Activated CD4-positive, alpha-beta T cell treated with anti-CD3 and anti-CD28 coated beads for 36 hours (primary cell): Measurements from ENCODE around the gene PPP1R1C. TPM values are rescaled to one million over a fixed set of nuclear protein-coding genes. Genes with fewer than 3 reads are reported as not detected.

Experiments used
- ATAC-seq: fragments of 200-7000 bp; cut with Tn5 transposase; one replicate; pipeline ENCODE4 v1.10.0; 2021; ENCODE audit warnings: mild to moderate bottlenecking, moderate library complexity
- CTCF ChIA-PET: fragments of 350-600 bp; sonication (Branson Sonifier 250); formaldehyde crosslinking; loops from one replicate; lab custom pipeline; 2021; ENCODE audit warnings: antibody characterized with exemption; lab: Charles Lee
- POLR2A ChIA-PET: fragments of 350-600 bp; sonication (Branson Sonifier 250); formaldehyde crosslinking; loops from one replicate; lab custom pipeline; 2021; ENCODE audit warnings: antibody characterized with exemption, inconsistent platforms; lab: Charles Lee
- DNase-seq: peaks from one replicate; pipeline ENCODE4 v3.0.0-alpha.2; 2020
- H3K27ac Mint-ChIP-seq: one replicate; pipeline ENCODE4 v1.8.0; 2021; ENCODE audit warnings: mixed read lengths
- H3K27me3 Mint-ChIP-seq: one replicate; pipeline ENCODE4 v1.8.0; 2021; ENCODE audit warnings: mixed read lengths
- H3K36me3 Mint-ChIP-seq: one replicate; pipeline ENCODE4 v1.8.0; 2021; ENCODE audit warnings: low read depth, mixed read lengths
- H3K4me1 Mint-ChIP-seq: one replicate; pipeline ENCODE4 v1.8.0; 2021; ENCODE audit warnings: mixed read lengths
- H3K4me3 Mint-ChIP-seq: one replicate; pipeline ENCODE4 v1.8.0; 2021; ENCODE audit warnings: mild to moderate bottlenecking, moderate library complexity, mixed read lengths
- H3K9me3 Mint-ChIP-seq: one replicate; pipeline ENCODE4 v1.8.0; 2021; ENCODE audit warnings: low read depth, mixed read lengths
- intact Hi-C, 2 experiments: fragments of 100-400 bp; cut with DNase I in 1 of 2; cut with micrococcal nuclease in 1 of 2; formaldehyde crosslinking; loops; one replicate each; pipeline versions ENCODE4 v1.14.2 to v1.15.1; 2022 to 2024; cut with DNase I, micrococcal nuclease
- total RNA-seq, 2 experiments: library from RNA; stranded (reverse); gene quantifications; one replicate each; pipeline ENCODE4 v1.2.3, GENCODE V29; 2021

Gene PPP1R1C
- total RNA-seq, 2 experiments from 2014 or later: not detected

DNA sequence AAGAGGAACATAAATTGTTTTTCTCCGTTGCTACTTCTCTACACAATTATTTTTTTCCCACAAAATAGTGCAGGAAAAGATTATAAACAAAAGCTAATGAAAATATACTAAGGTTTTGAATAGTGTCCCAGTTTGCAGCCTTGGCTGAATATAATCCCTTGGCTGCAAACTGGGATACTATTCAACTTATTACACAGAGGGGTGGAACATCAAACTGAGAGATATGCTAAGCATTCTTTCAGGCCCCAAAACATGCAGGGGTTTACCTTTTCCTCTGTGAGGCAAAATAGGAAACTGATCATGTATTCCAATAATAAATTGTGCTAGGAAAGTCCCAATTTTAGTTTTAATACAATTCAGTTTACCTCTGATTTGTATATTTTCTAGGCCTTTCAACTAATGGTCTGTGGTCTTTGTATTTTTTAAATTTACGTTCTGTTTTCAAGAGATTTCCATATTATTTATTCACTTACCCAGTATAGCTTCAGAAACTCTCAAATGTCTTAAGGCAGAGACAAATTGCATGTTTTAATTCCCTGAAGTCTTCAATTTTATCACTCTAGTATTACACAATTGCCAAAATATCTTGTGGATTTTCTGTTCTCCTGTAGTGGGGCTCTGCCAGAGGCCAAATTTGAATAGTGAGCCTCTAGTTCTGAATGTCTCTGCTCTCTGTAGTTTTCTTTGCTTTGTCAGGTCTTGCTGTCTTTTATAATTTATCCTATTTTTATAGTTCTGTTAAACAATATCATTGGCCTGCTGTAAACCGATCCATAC is 63.9 kb downstream of the PPP1R1C start:
- ATAC-seq (no peak), DNase-seq (no peak)
- Mint-ChIP-seq H3K27me3 (no peaks in the 10 kb centered on the region), H3K36me3 (no peaks in the 10 kb centered on the region), H3K4me1 (no peaks in the 10 kb centered on the region), H3K9me3 (no peaks in the 10 kb centered on the region), H3K4me3 (no peak overlapping the region), H3K27ac (no peak overlapping the region)
- CTCF ChIA-PET: interaction anchor here (1.0 kb wide), 1 partner anchor 28 kb away, joined by 3 read pairs; no protein-coding TSS in a partner anchor
- intact Hi-C loops: no loop called here
- POLR2A ChIA-PET: no interaction called here

DNA sequence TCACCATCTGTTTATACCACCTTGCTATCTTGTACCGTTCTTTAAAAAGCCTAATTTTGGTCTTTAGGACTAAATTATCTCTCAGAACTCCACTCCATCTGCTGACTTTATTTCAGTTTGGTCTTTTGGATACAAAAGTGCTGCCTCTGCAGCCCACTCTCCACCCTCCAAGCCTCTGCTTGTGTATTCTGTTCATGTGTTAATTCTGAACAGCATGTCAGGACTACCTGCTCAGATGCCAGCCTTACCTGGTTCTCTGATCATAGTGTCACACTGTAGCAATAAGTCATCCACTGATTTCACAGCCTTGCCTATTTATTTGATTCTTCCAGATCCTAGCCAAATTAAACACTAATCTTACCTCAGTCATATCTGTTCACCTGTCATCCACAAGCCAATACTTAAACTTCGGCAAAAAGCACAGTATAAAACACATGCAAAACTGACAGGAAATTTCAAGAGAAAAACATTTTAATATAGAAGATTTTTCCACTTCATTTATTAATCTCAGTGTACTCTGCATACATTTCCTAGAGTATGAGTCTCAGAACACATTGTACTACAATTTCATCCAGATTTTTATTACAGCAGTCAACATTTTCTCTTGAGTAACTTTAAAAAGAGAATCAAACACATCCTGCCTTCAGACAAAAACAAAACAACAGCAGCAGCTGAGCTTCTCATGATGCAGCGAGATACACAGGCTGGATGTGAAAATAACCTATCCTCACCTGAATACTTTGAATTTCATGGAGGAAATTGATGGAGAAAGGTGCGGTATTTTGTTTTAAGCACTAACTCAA is 64.9 kb downstream of the PPP1R1C start:
- H3K4me1 Mint-ChIP-seq: no peaks in the 10 kb centered on the region
- H3K27ac Mint-ChIP-seq: no peak overlapping the region
- ChIA-PET POLR2A (no interaction called here), CTCF (no interaction called here)
- H3K9me3 Mint-ChIP-seq: no peaks in the 10 kb centered on the region
- intact Hi-C loops: no loop called here
- peaks cover 1% of the 10 kb centered on the region for H3K27me3 Mint-ChIP-seq
- H3K36me3 Mint-ChIP-seq: no peaks in the 10 kb centered on the region
- no peak overlapping the region for H3K4me3 Mint-ChIP-seq
- DNase-seq (no peak), ATAC-seq (no peak)

DNA sequence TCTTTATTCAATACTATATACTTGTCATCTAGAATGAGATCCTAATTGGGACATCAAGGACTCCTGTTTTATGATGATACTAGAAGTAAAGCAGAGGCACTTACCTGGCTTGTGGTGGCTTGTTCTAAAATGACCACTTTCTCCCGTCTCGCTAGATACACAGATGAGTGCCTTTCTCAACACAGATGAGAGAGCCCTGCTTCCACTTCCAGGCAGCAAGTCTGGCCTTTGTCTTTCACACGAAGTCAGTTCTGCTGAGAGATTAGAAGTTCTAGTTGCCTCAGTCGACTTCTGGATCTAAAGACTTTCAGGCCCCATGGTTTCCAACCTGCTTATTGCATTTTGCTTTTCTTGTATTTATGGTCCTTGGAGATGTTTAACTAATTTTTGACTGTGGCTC is 70.3 kb downstream of the PPP1R1C start:
- no peak overlapping the region for H3K27ac Mint-ChIP-seq
- no peak for DNase-seq
- no peaks in the 10 kb centered on the region for H3K36me3 Mint-ChIP-seq
- intact Hi-C loops: no loop called here
- ATAC-seq: no peak
- H3K4me3 Mint-ChIP-seq: no peak overlapping the region
- POLR2A ChIA-PET: no interaction called here
- no peaks in the 10 kb centered on the region for H3K4me1 Mint-ChIP-seq
- H3K9me3 Mint-ChIP-seq: no peaks in the 10 kb centered on the region
- H3K27me3 Mint-ChIP-seq: peaks cover 4% of the 10 kb centered on the region
- CTCF ChIA-PET: no interaction called here

DNA sequence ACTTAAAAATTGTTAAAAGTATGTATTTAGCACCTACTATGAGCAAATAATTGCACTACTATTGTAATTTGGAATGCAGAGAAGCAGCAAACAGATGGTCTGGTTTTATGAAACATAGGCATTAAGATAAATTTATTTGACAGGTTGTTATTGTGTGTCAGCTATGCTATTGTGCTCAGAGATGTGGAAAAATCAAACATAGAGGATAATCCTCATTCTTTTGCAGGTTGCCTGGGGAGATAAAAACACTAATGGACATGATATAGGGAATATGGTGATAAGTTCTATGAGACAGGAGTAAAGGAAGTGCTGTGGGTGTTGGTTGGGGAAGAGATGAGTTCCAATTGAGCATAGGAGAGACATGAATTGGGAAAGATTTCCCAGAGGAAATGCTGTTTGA is 71.3 kb downstream of the PPP1R1C start:
- CTCF ChIA-PET: no interaction called here
- intact Hi-C loops: no loop called here
- no peak for DNase-seq
- H3K36me3 Mint-ChIP-seq: no peaks in the 10 kb centered on the region
- ATAC-seq: no peak
- no peak overlapping the region for H3K27ac Mint-ChIP-seq
- no peaks in the 10 kb centered on the region for H3K4me1 Mint-ChIP-seq
- POLR2A ChIA-PET: no interaction called here
- H3K4me3 Mint-ChIP-seq: no peak overlapping the region
- H3K27me3 Mint-ChIP-seq: peaks cover 4% of the 10 kb centered on the region
- no peaks in the 10 kb centered on the region for H3K9me3 Mint-ChIP-seq

DNA sequence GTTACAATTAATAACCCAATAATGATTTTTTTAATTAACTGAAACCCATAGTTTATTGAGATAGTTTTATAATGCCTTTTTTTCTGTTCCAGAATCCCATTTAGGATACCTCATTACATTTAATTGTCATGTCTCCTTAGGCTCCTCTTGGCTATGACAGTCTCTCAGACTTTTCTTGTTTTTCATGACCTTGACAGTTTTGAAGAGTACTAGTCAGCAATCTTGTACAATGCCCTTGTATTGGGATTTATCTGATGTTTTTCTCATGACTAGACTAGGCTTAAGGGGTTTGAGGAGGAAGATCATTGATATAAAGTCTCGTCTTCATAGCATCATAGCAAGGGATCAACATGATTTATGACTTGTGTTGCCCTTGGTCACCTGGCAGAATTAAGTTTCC is 72.4 kb downstream of the PPP1R1C start:
- ATAC-seq (no peak), DNase-seq (no peak)
- no peak overlapping the region for H3K4me3 Mint-ChIP-seq
- H3K36me3 Mint-ChIP-seq: no peaks in the 10 kb centered on the region
- intact Hi-C loops: no loop called here
- peaks cover 4% of the 10 kb centered on the region for H3K27me3 Mint-ChIP-seq
- ChIA-PET POLR2A (no interaction called here), CTCF (no interaction called here)
- H3K27ac Mint-ChIP-seq: no peak overlapping the region
- H3K9me3 Mint-ChIP-seq: no peaks in the 10 kb centered on the region
- no peaks in the 10 kb centered on the region for H3K4me1 Mint-ChIP-seq

GRCh38 chr2:182061739-182062138 is 76.1 kb downstream of the PPP1R1C start:
- H3K4me3 Mint-ChIP-seq: no peak overlapping the region
- intact Hi-C loops: no loop called here

DNA sequence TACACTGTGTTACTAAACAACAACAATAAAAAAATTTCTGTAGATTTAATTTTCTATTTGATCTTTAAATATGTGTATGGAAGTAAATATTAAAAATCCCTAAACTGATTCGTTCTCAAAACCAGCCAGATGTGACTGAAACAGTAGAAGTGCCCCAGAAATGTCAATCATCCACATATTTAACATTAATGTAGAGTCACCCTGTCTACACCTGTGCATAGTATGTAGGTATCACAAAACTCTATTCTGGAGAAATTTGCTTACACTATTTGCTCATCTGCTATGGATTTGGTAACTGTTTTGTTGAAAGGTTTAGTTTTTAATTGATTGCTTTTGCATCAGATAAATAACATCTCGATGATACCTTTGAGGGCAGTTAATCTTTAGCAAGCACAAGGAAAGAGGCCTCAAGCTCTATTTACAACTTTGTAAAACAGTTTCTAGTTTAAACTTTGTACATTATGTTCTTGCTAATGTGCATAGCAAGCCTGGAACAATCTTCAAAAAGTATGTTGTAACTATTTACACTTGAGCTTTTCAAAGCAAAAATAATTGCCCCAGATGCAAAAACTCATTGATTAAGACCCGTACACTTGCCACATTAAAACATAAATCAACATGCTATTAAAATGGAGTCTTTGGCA is 76.8 kb downstream of the PPP1R1C start:
- intact Hi-C loops: no loop called here

More at GRCh38 chr2:182061739-182062138, 76.1 kb downstream of the PPP1R1C start:
- ATAC-seq: no peak
- POLR2A ChIA-PET: no interaction called here
- no peaks in the 10 kb centered on the region for H3K9me3 Mint-ChIP-seq
- no peaks in the 10 kb centered on the region for H3K4me1 Mint-ChIP-seq
- no peaks in the 10 kb centered on the region for H3K36me3 Mint-ChIP-seq
- CTCF ChIA-PET: no interaction called here
- peaks cover 3% of the 10 kb centered on the region for H3K27me3 Mint-ChIP-seq
- no peak for DNase-seq
- no peak overlapping the region for H3K27ac Mint-ChIP-seq

DNA sequence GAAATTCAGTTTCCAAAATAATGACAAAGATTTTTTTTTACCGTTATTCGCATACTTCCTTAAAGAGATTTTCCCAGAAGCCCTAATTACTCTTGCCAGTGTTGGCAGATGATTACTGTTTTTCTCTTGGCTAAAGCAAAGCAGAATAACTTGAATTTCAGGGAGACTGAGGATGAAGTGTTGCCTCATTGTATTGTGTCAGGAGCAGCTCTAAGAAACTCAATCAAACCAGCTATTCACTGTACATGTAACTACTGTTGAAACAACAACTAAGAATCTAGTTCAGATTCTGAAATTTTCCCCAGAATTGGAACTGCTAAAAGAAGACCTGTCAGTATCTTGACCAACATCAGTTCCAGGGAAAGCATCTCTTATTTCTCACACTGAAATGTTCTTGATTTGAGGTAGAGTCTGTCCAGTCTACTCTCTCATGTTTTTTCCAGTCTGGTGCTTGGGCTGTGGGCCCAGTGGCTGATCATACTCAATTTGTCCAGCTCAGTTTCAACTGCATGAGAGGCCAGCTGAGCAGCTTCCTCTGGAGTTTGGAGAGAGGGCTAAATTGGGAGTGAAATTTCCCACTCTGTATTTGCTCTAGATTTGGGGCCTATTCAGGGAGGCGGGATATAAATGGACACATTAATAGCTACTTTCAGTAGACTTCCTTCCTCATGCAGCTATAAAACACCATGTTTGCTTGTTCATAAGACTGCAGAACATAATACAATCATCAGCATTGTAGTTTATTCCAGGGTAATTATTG is 78.5 kb downstream of the PPP1R1C start:
- H3K4me1 Mint-ChIP-seq: no peaks in the 10 kb centered on the region
- H3K4me3 Mint-ChIP-seq: no peak overlapping the region
- H3K27me3 Mint-ChIP-seq: no peaks in the 10 kb centered on the region
- CTCF ChIA-PET: no interaction called here
- ATAC-seq: no peak
- POLR2A ChIA-PET: no interaction called here
- no peak for DNase-seq
- H3K36me3 Mint-ChIP-seq: no peaks in the 10 kb centered on the region
- no peak overlapping the region for H3K27ac Mint-ChIP-seq
- H3K9me3 Mint-ChIP-seq: no peaks in the 10 kb centered on the region
- intact Hi-C loops: no loop called here

More for the DNA sequence above, 76.8 kb downstream of the PPP1R1C start:
- Mint-ChIP-seq H3K27me3 (no peaks in the 10 kb centered on the region), H3K9me3 (no peaks in the 10 kb centered on the region), H3K27ac (no peak overlapping the region), H3K4me1 (no peaks in the 10 kb centered on the region), H3K4me3 (no peak overlapping the region), H3K36me3 (no peaks in the 10 kb centered on the region)
- ChIA-PET POLR2A (no interaction called here), CTCF (interaction anchor here (1.3 kb wide), 1 partner anchor 11 kb away, joined by 4 read pairs; no protein-coding TSS in a partner anchor)
- no peak for ATAC-seq
- DNase-seq: no peak

DNA sequence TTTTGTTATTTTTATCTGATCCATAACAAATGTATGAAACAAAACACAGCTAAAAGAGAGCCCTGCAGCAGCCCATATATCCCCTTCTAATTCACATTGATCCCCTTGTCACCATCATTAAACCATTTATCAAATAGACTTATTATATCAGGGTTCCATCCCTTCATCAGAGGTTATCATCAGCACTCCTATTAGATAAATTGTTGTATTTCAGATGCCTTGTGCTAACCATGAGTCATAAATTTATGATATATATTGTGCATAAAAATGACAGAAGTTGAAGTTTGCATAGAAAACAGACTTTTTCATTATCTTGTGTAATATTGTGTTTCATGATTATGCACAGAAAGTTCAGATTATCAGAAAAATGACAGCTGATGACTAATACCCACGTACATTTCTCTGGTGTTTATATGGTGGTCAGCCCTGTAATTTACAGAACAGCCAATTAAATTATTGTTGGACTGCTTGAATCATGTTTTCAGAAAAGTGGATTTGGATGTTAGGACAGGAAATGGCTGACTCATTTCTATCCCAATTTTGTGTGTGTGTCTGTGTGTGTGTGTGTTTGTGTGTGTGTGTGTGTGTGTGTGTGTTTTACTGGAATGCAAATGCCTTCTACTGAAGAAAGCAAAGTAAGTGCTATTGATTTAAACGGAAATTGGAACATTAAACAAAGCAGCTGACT is 80.9 kb downstream of the PPP1R1C start:
- H3K4me1 Mint-ChIP-seq: no peaks in the 10 kb centered on the region
- ATAC-seq: no peak
- no peak for DNase-seq
- no peaks in the 10 kb centered on the region for H3K9me3 Mint-ChIP-seq
- no peak overlapping the region for H3K27ac Mint-ChIP-seq
- H3K36me3 Mint-ChIP-seq: no peaks in the 10 kb centered on the region
- no peak overlapping the region for H3K4me3 Mint-ChIP-seq
- H3K27me3 Mint-ChIP-seq: no peaks in the 10 kb centered on the region
- POLR2A ChIA-PET: no interaction called here
- intact Hi-C loops: no loop called here
- CTCF ChIA-PET: interaction anchor here (0.7 kb wide), 1 partner anchor 18 kb away, joined by 3 read pairs; no protein-coding TSS in a partner anchor

DNA sequence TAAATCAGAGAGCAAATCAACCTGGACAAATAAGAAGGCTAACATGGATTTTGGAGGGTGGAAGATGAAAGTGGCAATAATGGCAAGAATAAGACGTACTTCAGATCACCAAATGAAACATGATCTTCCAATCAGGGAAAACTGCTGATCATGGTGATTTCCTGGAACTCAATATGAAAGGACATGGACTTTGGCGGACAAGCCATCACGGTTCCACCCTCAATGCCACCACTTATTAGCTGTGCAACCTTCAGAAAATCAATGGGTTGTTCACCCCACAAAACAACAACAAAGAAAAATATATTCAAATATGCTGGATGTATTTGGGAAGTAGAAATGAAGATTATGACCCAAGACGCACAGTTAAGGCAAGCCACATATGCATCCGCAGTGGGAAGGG is 81.7 kb downstream of the PPP1R1C start:
- Mint-ChIP-seq H3K4me1 (no peaks in the 10 kb centered on the region), H3K27me3 (no peaks in the 10 kb centered on the region), H3K36me3 (no peaks in the 10 kb centered on the region), H3K4me3 (no peak overlapping the region), H3K27ac (no peak overlapping the region), H3K9me3 (no peaks in the 10 kb centered on the region)
- POLR2A ChIA-PET: no interaction called here
- ATAC-seq (no peak), DNase-seq (no peak)
- intact Hi-C loops: no loop called here
- CTCF ChIA-PET: no interaction called here

DNA sequence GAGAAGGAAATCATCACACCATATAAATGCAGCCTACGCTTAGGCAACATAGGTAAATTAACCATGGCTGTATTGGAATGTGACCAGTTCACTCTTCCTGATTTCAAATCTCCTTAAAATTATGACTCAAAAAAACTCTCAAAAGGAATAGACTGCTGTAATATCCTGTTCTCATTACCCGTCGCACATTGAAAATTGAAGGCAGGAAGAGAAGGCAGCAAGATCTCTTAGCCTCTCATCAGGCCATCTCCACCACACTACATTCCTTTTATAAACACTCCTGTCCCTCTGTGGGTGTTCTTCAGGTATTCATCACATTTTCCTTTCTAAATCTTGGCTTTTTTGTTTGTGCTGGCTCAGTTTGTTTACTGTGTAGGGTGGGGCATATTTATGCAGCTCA is 83.2 kb downstream of the PPP1R1C start:
- Mint-ChIP-seq H3K36me3 (no peaks in the 10 kb centered on the region), H3K27ac (no peak overlapping the region), H3K4me3 (no peak overlapping the region), H3K9me3 (no peaks in the 10 kb centered on the region), H3K4me1 (no peaks in the 10 kb centered on the region), H3K27me3 (no peaks in the 10 kb centered on the region)
- no peak for ATAC-seq
- no peak for DNase-seq
- ChIA-PET POLR2A (no interaction called here), CTCF (interaction anchor here (1.3 kb wide), 1 partner anchor 8 kb away, joined by 4 read pairs; no protein-coding TSS in a partner anchor)
- intact Hi-C loops: no loop called here
